K562 (cell line): ENCODE results near the gene EEF2K. TPM values are rescaled to one million over a fixed set of nuclear protein-coding genes. Genes with fewer than 3 reads are reported as not detected.

Experiments used
- ATF1 ChIP-seq, 2 experiments: fragments of 450-650 bp in 1 of 2; IDR thresholded peaks; 2 replicates each; pipeline ENCODE4 v1.6.1; 2016; ENCODE audit warnings: missing compliant biosample characterization in 1 of 2, missing genetic modification characterization in 1 of 2
- ELF4 ChIP-seq: fragments of 450-650 bp; formaldehyde crosslinking; IDR thresholded peaks from 2 replicates; pipeline ENCODE4 v1.4.0; 2022; ENCODE audit warnings: missing genetic modification characterization
- FOXJ2 ChIP-seq: fragments of 200-800 bp; sonication (Bioruptor generic); IDR thresholded peaks from 2 replicates; pipeline ENCODE4 v1.6.1; 2016; ENCODE audit warnings: missing genetic modification characterization, missing compliant biosample characterization
- JUN ChIP-seq, 2 experiments: sonication (generic) in 1 of 2; formaldehyde crosslinking in 1 of 2; IDR thresholded peaks; 2 replicates each; pipeline versions ENCODE4 v1.6.1 to v1.8.0; 2012 to 2022; ENCODE audit warnings: borderline replicate concordance in 2 of 2, mild to moderate bottlenecking in 2 of 2, improper control_type of control experiment in 1 of 2, low read depth in 1 of 2, low read length in 1 of 2, missing genetic modification reagents in 1 of 2
- KDM2B ChIP-seq: fragments of 250-450 bp; sonication (Bioruptor Pico); IDR thresholded peaks from 2 replicates; pipeline ENCODE4 v1.8.0; 2021; ENCODE audit warnings: mild to moderate bottlenecking, moderate library complexity
- MBD2 ChIP-seq: sonication (generic); IDR thresholded peaks from 2 replicates; pipeline ENCODE4 v1.6.1; 2016; ENCODE audit warnings: low read depth, borderline replicate concordance
- NR3C1 ChIP-seq: sonication (generic); formaldehyde crosslinking; IDR thresholded peaks from 2 replicates; pipeline ENCODE4 v1.8.1; 2022; ENCODE audit warnings: missing genetic modification reagents
- PHB2 ChIP-seq: fragments of 450-650 bp; IDR thresholded peaks from 2 replicates; pipeline ENCODE4 v1.6.1; 2017; ENCODE audit warnings: low read depth
- TARDBP ChIP-seq: fragments of 450-650 bp; IDR thresholded peaks from 2 replicates; pipeline ENCODE4 v1.6.1; 2016
- WHSC1 ChIP-seq: IDR thresholded peaks from one replicate; pipeline ENCODE4 v1.6.1; 2012; ENCODE audit warnings: low read length, control low read depth, inconsistent platforms
- ZNF197 ChIP-seq: fragments of 200-800 bp; sonication (Bioruptor generic); IDR thresholded peaks from 2 replicates; pipeline ENCODE4 v1.6.1; 2016; ENCODE audit warnings: low read depth, missing genetic modification characterization, missing compliant biosample characterization
- ZNF224 ChIP-seq: sonication (generic); formaldehyde crosslinking; IDR thresholded peaks from 2 replicates; pipeline ENCODE4 v1.8.0; 2022; ENCODE audit warnings: mild to moderate bottlenecking, missing genetic modification reagents
- ZNF436 ChIP-seq: fragments of 250-450, 450-650 bp; sonication (Bioruptor Pico); formaldehyde crosslinking; IDR thresholded peaks from 2 replicates; pipeline ENCODE4 v1.7.0; 2020; ENCODE audit warnings: mild to moderate bottlenecking
- polyA plus RNA-seq, 8 experiments: library from polyadenylated mRNA; depleted of rRNA in 4 of 8; stranded (reverse) in 5 of 8; unstranded in 3 of 8; fragments of >200 nt; fragmentation: Nextera tagmentation in 2 of 8; fragmentation: Illumina TruSeq in 1 of 8; extraction: Ambion mirVana in 2 of 8; extraction: Trizol in 1 of 8; gene quantifications; 2 replicates each; pipeline versions ENCODE4 v1.2.1 to v1.2.3, GENCODE V29; 2011 to 2014; ENCODE audit warnings: inconsistent platforms in 1 of 8, missing spikeins in 1 of 8
- total RNA-seq, 7 experiments: library from RNA; depleted of rRNA in 6 of 7; stranded (reverse); fragments of >200 nt in 6 of 7; fragmentation: Illumina TruSeq in 2 of 7; extraction: Trizol in 2 of 7; gene quantifications; 2 replicates each; pipeline versions ENCODE4 v1.2.1 to v1.2.3, GENCODE V29; 2011 to 2021; ENCODE audit warnings: low replicate concordance in 1 of 7
- TF ChIP-seq, protein P1 (sequence below): sonication (generic); formaldehyde crosslinking; IDR thresholded peaks from 2 replicates; pipeline ENCODE4 v1.8.1; 2023; ENCODE audit warnings: mild to moderate bottlenecking, missing genetic modification reagents
- TF ChIP-seq, protein P2 (sequence below): fragments of 250-450 bp; sonication (Bioruptor Pico); IDR thresholded peaks from 2 replicates; pipeline ENCODE4 v1.9.0; 2021; ENCODE audit warnings: mild to moderate bottlenecking, inconsistent platforms
- TF ChIP-seq, protein P3 (sequence below): fragments of 250-450 bp; sonication (Bioruptor Pico); IDR thresholded peaks from 2 replicates; pipeline ENCODE4 v1.8.0; 2021; ENCODE audit warnings: mild to moderate bottlenecking, moderate library complexity
- TF ChIP-seq, protein P4 (sequence below): conservative IDR thresholded peaks from 2 replicates; pipeline ENCODE4 v1.6.1; 2011; ENCODE audit warnings: low read depth, mild to moderate bottlenecking, low read length; ENCODE audit not compliant: control insufficient read depth
- TF ChIP-seq, protein P5 (sequence below): fragments of 250-450 bp; sonication (Bioruptor Pico); IDR thresholded peaks from 2 replicates; pipeline ENCODE4 v1.5.0; 2021
- TF ChIP-seq, protein P6 (sequence below): fragments of 250-450 bp; sonication (Bioruptor Pico); IDR thresholded peaks from 2 replicates; pipeline ENCODE4 v1.5.0; 2021

Gene EEF2K
- total and polyA plus RNA-seq, 9 of the 15 experiments (the other 6 are each of a cell fraction or from before 2014, with no cell fraction given) = 3.0 to 35.2 (median 12.2) TPM

DNA sequence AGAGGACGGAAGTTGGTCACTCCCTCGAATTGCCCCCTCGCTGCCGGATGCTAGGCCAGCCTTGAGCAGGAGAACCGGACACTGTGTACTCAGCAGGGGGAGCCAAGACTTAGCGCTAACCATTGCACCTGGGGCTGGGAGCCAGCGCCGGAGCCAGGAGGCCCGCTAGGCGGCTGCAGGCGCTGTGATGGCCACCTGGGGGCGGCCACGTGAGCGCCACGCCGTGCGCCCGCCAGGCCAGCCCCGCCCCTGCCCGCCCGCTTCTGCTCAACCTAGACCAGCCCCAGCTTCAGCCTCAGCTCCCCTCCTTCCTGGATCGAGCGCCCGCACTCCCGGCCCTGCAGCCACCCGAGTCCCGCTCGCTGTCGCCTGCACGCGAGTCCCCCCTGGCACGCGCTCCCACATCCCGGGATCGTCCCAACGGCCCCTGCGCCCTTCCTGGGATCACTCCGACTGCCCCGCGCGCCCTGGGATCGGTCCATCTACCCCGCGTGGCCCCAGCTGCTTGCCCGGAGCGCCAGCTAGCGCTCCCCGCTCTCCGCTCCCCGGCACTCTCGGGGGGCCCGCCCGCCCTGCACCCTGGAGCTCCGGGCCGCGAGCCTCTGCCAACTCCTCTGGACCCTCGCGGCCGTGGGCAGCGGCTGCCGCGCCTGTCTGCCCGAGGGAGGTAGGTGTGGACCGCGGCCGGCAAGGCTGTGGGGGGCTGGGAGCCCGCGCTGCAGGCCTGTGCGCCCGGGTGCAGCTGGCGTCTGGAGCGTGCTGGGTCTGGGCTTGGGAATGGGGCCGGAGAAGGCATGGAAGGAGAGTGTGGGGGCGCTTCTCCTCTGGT, at the start of gene EEF2K (continued):
- TF ChIP-seq, protein P1, sequence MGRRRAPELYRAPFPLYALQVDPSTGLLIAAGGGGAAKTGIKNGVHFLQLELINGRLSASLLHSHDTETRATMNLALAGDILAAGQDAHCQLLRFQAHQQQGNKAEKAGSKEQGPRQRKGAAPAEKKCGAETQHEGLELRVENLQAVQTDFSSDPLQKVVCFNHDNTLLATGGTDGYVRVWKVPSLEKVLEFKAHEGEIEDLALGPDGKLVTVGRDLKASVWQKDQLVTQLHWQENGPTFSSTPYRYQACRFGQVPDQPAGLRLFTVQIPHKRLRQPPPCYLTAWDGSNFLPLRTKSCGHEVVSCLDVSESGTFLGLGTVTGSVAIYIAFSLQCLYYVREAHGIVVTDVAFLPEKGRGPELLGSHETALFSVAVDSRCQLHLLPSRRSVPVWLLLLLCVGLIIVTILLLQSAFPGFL (CRISPR knock-in tag) = no peak
- TF ChIP-seq JUN (IDR thresholded peaks at IDR 0.05; ENCODE audit: borderline replicate concordance, low read depth, low read length) (peak; percentile 72; the same call in 1 of the 2 replicates), JUN (CRISPR knock-in tag; IDR thresholded peaks at IDR 0.05; ENCODE audit: borderline replicate concordance) (no peak), PHB2 (no peak), NR3C1 (no peak; the same call in 1 of the 2 replicates), ATF1 (CRISPR knock-in tag; IDR thresholded peaks at IDR 0.05) (no peak; the same call in 1 of the 2 replicates), ATF1 (tag; IDR thresholded peaks at IDR 0.05) (peak; percentile 75), TARDBP (no peak), KDM2B (0 out of 2 replicates have a peak, but pooled peaks have one; percentile 56), ZNF224 (CRISPR knock-in tag) (peak; percentile 83), MBD2 (no peak; the same call in 1 of the 2 replicates), ZNF436 (CRISPR knock-in tag) (no peak), ELF4 (CRISPR knock-in tag) (no peak), FOXJ2 (tag) (no peak), WHSC1 (no peak), ZNF197 (0 out of 2 replicates have a peak, but pooled peaks have one; percentile 79)
- TF ChIP-seq, protein P2, sequence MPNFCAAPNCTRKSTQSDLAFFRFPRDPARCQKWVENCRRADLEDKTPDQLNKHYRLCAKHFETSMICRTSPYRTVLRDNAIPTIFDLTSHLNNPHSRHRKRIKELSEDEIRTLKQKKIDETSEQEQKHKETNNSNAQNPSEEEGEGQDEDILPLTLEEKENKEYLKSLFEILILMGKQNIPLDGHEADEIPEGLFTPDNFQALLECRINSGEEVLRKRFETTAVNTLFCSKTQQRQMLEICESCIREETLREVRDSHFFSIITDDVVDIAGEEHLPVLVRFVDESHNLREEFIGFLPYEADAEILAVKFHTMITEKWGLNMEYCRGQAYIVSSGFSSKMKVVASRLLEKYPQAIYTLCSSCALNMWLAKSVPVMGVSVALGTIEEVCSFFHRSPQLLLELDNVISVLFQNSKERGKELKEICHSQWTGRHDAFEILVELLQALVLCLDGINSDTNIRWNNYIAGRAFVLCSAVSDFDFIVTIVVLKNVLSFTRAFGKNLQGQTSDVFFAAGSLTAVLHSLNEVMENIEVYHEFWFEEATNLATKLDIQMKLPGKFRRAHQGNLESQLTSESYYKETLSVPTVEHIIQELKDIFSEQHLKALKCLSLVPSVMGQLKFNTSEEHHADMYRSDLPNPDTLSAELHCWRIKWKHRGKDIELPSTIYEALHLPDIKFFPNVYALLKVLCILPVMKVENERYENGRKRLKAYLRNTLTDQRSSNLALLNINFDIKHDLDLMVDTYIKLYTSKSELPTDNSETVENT (CRISPR knock-in tag) = peak; percentile 81
- TF ChIP-seq, protein P3, sequence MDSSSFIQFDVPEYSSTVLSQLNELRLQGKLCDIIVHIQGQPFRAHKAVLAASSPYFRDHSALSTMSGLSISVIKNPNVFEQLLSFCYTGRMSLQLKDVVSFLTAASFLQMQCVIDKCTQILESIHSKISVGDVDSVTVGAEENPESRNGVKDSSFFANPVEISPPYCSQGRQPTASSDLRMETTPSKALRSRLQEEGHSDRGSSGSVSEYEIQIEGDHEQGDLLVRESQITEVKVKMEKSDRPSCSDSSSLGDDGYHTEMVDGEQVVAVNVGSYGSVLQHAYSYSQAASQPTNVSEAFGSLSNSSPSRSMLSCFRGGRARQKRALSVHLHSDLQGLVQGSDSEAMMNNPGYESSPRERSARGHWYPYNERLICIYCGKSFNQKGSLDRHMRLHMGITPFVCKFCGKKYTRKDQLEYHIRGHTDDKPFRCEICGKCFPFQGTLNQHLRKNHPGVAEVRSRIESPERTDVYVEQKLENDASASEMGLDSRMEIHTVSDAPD = no peak
- TF ChIP-seq, protein P4, sequence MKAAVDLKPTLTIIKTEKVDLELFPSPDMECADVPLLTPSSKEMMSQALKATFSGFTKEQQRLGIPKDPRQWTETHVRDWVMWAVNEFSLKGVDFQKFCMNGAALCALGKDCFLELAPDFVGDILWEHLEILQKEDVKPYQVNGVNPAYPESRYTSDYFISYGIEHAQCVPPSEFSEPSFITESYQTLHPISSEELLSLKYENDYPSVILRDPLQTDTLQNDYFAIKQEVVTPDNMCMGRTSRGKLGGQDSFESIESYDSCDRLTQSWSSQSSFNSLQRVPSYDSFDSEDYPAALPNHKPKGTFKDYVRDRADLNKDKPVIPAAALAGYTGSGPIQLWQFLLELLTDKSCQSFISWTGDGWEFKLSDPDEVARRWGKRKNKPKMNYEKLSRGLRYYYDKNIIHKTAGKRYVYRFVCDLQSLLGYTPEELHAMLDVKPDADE = peak; percentile 96
- TF ChIP-seq, protein P5, sequence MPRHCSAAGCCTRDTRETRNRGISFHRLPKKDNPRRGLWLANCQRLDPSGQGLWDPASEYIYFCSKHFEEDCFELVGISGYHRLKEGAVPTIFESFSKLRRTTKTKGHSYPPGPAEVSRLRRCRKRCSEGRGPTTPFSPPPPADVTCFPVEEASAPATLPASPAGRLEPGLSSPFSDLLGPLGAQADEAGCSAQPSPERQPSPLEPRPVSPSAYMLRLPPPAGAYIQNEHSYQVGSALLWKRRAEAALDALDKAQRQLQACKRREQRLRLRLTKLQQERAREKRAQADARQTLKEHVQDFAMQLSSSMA = no peak
- TF ChIP-seq, protein P6, sequence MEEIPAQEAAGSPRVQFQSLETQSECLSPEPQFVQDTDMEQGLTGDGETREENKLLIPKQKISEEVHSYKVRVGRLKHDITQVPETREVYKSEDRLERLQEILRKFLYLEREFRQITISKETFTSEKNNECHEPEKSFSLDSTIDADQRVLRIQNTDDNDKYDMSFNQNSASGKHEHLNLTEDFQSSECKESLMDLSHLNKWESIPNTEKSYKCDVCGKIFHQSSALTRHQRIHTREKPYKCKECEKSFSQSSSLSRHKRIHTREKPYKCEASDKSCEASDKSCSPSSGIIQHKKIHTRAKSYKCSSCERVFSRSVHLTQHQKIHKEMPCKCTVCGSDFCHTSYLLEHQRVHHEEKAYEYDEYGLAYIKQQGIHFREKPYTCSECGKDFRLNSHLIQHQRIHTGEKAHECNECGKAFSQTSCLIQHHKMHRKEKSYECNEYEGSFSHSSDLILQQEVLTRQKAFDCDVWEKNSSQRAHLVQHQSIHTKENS (CRISPR knock-in tag) = no peak
